ENCODE results near the gene RNASEH2B.

DNA sequence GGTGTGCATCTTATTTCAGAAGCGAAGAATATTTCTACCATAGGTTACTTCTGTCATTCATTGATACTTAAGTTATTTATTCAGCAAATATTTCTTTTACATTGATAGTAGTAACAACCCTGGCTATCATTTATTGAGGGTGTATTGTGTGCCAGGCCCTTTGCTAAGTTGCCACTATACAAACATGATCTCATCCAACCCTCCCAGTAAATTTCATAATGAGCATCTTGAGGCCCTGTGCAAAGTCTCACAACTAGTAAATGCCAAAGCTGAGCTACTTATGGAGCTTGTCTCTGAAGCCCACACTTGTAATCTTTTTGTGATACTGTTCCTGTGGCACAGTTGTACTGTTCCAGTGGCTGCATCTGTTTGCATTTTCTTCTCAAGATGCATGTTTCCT lies 36.1 kb downstream of the RNASEH2B start:
- TF ChIP-seq EZH2phosphoT487 (IDR thresholded peaks at IDR 0.05; ENCODE audit: low read depth, severe bottlenecking, unreplicated experiment) (no peak), CTCF (IDR thresholded peaks at IDR 0.05; ENCODE audit: poor library complexity) (no peak), EZH2 (IDR thresholded peaks at IDR 0.05; ENCODE audit: borderline replicate concordance) (no peak)
